GM10266 (cell line): ENCODE data around the gene RTF1.
A peak's percentile ranks its signal among the peaks of the same experiment; 100 is the strongest.
"Not testable (repeated sequence)": the region's sequence is repeated elsewhere in the genome, so short reads cannot be mapped to it uniquely, and the experiment has no call there.

Source experiments
- DNase-seq: peaks from one replicate; pipeline ENCODE4 v3.0.0; 2012; ENCODE audit errors: extremely low spot score
- CTCF ChIP-seq: IDR thresholded peaks from 2 replicates; pipeline ENCODE4 v1.5.1; 2012; ENCODE audit warnings: mild to moderate bottlenecking, low read depth; ENCODE audit not compliant: control insufficient read depth, insufficient read depth; ENCODE audit errors: missing control alignments

The RTF1 gene

GRCh38 chr15:41416742-41417417, at the start of gene RTF1:
TSS of gene RTF1 (plus strand) at chr15:41417095. CDS start at chr15:41417116, 21 bp downstream.
- DNase-seq: peak; percentile 97
- TF ChIP-seq CTCF: no peak

GRCh38 chr15:41367418-41367817, 49.5 kb upstream of the RTF1 start:
- TF ChIP-seq CTCF: no peak

GRCh38 chr15:41377978-41378377, 38.9 kb upstream of the RTF1 start:
- no peak for TF ChIP-seq CTCF
- DNase-seq: no peak

More at GRCh38 chr15:41367418-41367817, 49.5 kb upstream of the RTF1 start:
- no peak for DNase-seq

- not testable (repeated sequence) for DNase-seq
Observed at GRCh38 chr15:41383974-41384749, 32.7 kb upstream of the RTF1 start.

- TF ChIP-seq CTCF: no peak
- DNase-seq: no peak
Observed at GRCh38 chr15:41387646-41388045, 29.2 kb upstream of the RTF1 start.

- no peak for TF ChIP-seq CTCF
- DNase-seq: no peak
Observed at GRCh38 chr15:41392659-41393058, 24.2 kb upstream of the RTF1 start.

- no peak for DNase-seq
- no peak for TF ChIP-seq CTCF
Observed at GRCh38 chr15:41394924-41395323, 22.0 kb upstream of the RTF1 start.

- TF ChIP-seq CTCF: no peak
- no peak for DNase-seq
Observed at GRCh38 chr15:41396111-41396510, 20.8 kb upstream of the RTF1 start.
